Measurements from ENCODE around the gene LGR6.

The LGR6 gene

GRCh38 chr1:202200112-202200548 is 6.5 kb downstream of the LGR6 start:
- no peak for DNase-seq

GRCh38 chr1:202200669-202201068 is 7.1 kb downstream of the LGR6 start:
- no peak for DNase-seq

- no peak for DNase-seq
Observed at GRCh38 chr1:202201266-202201665, 7.7 kb downstream of the LGR6 start.

- no peak for DNase-seq
Observed at GRCh38 chr1:202201971-202202370, 8.4 kb downstream of the LGR6 start.

- no peak for DNase-seq
Observed at GRCh38 chr1:202202500-202203168, 9.0 kb downstream of the LGR6 start.

GRCh38 chr1:202203238-202204039 is 9.8 kb downstream of the LGR6 start:
- DNase-seq = no peak

- no peak for DNase-seq
Observed at GRCh38 chr1:202204065-202204464, 10.5 kb downstream of the LGR6 start.

GRCh38 chr1:202205523-202206190 is 12.1 kb downstream of the LGR6 start:
- DNase-seq = no peak

- no peak for DNase-seq
Observed at GRCh38 chr1:202207292-202207691, 13.7 kb downstream of the LGR6 start.

- no peak for DNase-seq
Observed at GRCh38 chr1:202208351-202208857, 14.8 kb downstream of the LGR6 start.

- DNase-seq = no peak
Observed at GRCh38 chr1:202210385-202210784, 16.8 kb downstream of the LGR6 start.

- DNase-seq = no peak
Observed at GRCh38 chr1:202210969-202211368, 17.4 kb downstream of the LGR6 start.

GRCh38 chr1:202212787-202213186 is 19.2 kb downstream of the LGR6 start:
- no peak for DNase-seq

GRCh38 chr1:202213361-202214088 is 19.9 kb downstream of the LGR6 start:
- no peak for DNase-seq

GRCh38 chr1:202214089-202214843 is 20.7 kb downstream of the LGR6 start:
- no peak for DNase-seq

GRCh38 chr1:202215472-202216130 is 22.0 kb downstream of the LGR6 start:
- no peak for DNase-seq

GRCh38 chr1:202216691-202217090 is 23.1 kb downstream of the LGR6 start:
- no peak for DNase-seq

GRCh38 chr1:202217516-202217915 is 23.9 kb downstream of the LGR6 start:
- DNase-seq = no peak

- no peak for DNase-seq
Observed at GRCh38 chr1:202217951-202218350, 24.4 kb downstream of the LGR6 start.

- DNase-seq = no peak
Observed at GRCh38 chr1:202220733-202221132, 27.1 kb downstream of the LGR6 start.
